ENCODE results near the gene ALAS1.
A peak's percentile ranks its signal among the peaks of the same experiment; 100 is the strongest.

The ALAS1 gene

GRCh38 chr3:52188556-52188955 is 9.4 kb upstream of the ALAS1 start:
- Histone ChIP-seq H3K4me3 (replicated peaks; ENCODE audit: insufficient read depth, low read length) (no peak overlapping the region), H3K27me3 (ENCODE audit: insufficient read depth, poor library complexity, severe bottlenecking) (no peaks in the 10 kb centered on the region), H3K27ac (replicated peaks) (peak overlapping the region; percentile 95)
- DNase-seq (ENCODE audit: low read depth in 1 of 2, low spot score in 1 of 2): peak in 1 of 2 experiments; percentile 64
- no peak for TF ChIP-seq POLR2AphosphoS5 (IDR thresholded peaks at IDR 0.05; ENCODE audit: low read depth)
- TF ChIP-seq SPI1 (IDR thresholded peaks at IDR 0.05; ENCODE audit: borderline replicate concordance, low read depth): no peak
- TF ChIP-seq, protein P1, sequence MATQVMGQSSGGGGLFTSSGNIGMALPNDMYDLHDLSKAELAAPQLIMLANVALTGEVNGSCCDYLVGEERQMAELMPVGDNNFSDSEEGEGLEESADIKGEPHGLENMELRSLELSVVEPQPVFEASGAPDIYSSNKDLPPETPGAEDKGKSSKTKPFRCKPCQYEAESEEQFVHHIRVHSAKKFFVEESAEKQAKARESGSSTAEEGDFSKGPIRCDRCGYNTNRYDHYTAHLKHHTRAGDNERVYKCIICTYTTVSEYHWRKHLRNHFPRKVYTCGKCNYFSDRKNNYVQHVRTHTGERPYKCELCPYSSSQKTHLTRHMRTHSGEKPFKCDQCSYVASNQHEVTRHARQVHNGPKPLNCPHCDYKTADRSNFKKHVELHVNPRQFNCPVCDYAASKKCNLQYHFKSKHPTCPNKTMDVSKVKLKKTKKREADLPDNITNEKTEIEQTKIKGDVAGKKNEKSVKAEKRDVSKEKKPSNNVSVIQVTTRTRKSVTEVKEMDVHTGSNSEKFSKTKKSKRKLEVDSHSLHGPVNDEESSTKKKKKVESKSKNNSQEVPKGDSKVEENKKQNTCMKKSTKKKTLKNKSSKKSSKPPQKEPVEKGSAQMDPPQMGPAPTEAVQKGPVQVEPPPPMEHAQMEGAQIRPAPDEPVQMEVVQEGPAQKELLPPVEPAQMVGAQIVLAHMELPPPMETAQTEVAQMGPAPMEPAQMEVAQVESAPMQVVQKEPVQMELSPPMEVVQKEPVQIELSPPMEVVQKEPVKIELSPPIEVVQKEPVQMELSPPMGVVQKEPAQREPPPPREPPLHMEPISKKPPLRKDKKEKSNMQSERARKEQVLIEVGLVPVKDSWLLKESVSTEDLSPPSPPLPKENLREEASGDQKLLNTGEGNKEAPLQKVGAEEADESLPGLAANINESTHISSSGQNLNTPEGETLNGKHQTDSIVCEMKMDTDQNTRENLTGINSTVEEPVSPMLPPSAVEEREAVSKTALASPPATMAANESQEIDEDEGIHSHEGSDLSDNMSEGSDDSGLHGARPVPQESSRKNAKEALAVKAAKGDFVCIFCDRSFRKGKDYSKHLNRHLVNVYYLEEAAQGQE (IDR thresholded peaks at IDR 0.05; ENCODE audit: insufficient replicate concordance, low read depth): no peak
- TF ChIP-seq, protein P2, sequence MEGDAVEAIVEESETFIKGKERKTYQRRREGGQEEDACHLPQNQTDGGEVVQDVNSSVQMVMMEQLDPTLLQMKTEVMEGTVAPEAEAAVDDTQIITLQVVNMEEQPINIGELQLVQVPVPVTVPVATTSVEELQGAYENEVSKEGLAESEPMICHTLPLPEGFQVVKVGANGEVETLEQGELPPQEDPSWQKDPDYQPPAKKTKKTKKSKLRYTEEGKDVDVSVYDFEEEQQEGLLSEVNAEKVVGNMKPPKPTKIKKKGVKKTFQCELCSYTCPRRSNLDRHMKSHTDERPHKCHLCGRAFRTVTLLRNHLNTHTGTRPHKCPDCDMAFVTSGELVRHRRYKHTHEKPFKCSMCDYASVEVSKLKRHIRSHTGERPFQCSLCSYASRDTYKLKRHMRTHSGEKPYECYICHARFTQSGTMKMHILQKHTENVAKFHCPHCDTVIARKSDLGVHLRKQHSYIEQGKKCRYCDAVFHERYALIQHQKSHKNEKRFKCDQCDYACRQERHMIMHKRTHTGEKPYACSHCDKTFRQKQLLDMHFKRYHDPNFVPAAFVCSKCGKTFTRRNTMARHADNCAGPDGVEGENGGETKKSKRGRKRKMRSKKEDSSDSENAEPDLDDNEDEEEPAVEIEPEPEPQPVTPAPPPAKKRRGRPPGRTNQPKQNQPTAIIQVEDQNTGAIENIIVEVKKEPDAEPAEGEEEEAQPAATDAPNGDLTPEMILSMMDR (IDR thresholded peaks at IDR 0.05; ENCODE audit: insufficient read depth, low read length): no peak
- TF ChIP-seq GABPA (IDR thresholded peaks at IDR 0.05; ENCODE audit: low read depth): no peak

GRCh38 chr3:52190294-52191074 is 7.5 kb upstream of the ALAS1 start:
- no peak for DNase-seq (ENCODE audit: low read depth in 1 of 2, low spot score in 1 of 2)
- no peak for TF ChIP-seq SPI1 (IDR thresholded peaks at IDR 0.05; ENCODE audit: borderline replicate concordance, low read depth)
- TF ChIP-seq POLR2AphosphoS5 (IDR thresholded peaks at IDR 0.05; ENCODE audit: low read depth): no peak
- no peak for TF ChIP-seq GABPA (IDR thresholded peaks at IDR 0.05; ENCODE audit: low read depth)
- TF ChIP-seq, protein P1 (IDR thresholded peaks at IDR 0.05; ENCODE audit: insufficient replicate concordance, low read depth): no peak
- TF ChIP-seq, protein P2 (IDR thresholded peaks at IDR 0.05; ENCODE audit: insufficient read depth, low read length): no peak
- Histone ChIP-seq H3K27ac (replicated peaks) (peak overlapping the region; percentile 95), H3K27me3 (ENCODE audit: insufficient read depth, poor library complexity, severe bottlenecking) (no peaks in the 10 kb centered on the region), H3K4me3 (replicated peaks; ENCODE audit: insufficient read depth, low read length) (no peak overlapping the region)

- Histone ChIP-seq H3K4me3 (replicated peaks; ENCODE audit: insufficient read depth, low read length) (no peak overlapping the region), H3K27ac (replicated peaks) (no peak overlapping the region), H3K27me3 (ENCODE audit: insufficient read depth, poor library complexity, severe bottlenecking) (no peaks in the 10 kb centered on the region)
- DNase-seq (ENCODE audit: low read depth in 1 of 2, low spot score in 1 of 2): no peak
- no peak for TF ChIP-seq POLR2AphosphoS5 (IDR thresholded peaks at IDR 0.05; ENCODE audit: low read depth)
Measured at GRCh38 chr3:52191663-52192062, 6.3 kb upstream of the ALAS1 start.

DNA sequence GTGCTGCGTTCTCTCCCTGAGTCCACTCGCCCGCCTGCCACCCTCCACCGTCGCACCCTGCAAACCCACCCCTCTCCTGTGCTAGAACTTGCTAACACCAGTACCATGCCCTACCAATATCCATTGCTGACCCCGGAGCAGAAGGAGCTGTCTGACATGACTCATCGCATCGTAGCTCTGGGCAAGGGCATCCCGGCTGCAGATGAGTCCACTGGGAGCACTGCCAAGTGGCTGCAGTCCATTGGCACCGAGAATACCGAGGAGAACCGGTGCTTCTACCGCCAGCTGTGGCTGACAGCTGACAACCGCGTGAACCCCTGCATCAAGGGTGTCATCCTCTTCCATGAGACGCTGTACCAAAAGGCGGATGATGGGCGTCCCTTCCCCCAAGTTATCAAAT is 4.9 kb upstream of the ALAS1 start:
- no peak overlapping the region for H3K27ac ChIP-seq (replicated peaks)
- H3K4me3 ChIP-seq (replicated peaks; ENCODE audit: insufficient read depth, low read length): no peak overlapping the region
- H3K27me3 ChIP-seq (ENCODE audit: insufficient read depth, poor library complexity, severe bottlenecking): no peaks in the 10 kb centered on the region
- TF ChIP-seq SPI1 (IDR thresholded peaks at IDR 0.05; ENCODE audit: borderline replicate concordance, low read depth) (no peak), POLR2AphosphoS5 (IDR thresholded peaks at IDR 0.05; ENCODE audit: low read depth) (no peak), GABPA (IDR thresholded peaks at IDR 0.05; ENCODE audit: low read depth) (no peak)
- TF ChIP-seq, protein P1 (IDR thresholded peaks at IDR 0.05; ENCODE audit: insufficient replicate concordance, low read depth): no peak
- TF ChIP-seq, protein P2 (IDR thresholded peaks at IDR 0.05; ENCODE audit: insufficient read depth, low read length): no peak
- no peak for DNase-seq (ENCODE audit: low read depth in 1 of 2, low spot score in 1 of 2)
